K562 (cell line): ENCODE results near the gene R3HDM2. TPM values are rescaled to one million over a fixed set of nuclear protein-coding genes. Genes with fewer than 3 reads are reported as not detected.

Experiments
- AFF4 ChIP-seq: sonication (generic); formaldehyde crosslinking; IDR thresholded peaks from 2 replicates; pipeline ENCODE4 v1.8.0; 2023; ENCODE audit warnings: mild to moderate bottlenecking, missing genetic modification reagents
- ELK3 ChIP-seq: fragments of 450-650 bp; formaldehyde crosslinking; IDR thresholded peaks from 2 replicates; pipeline ENCODE4 v1.4.0; 2020; ENCODE audit warnings: mild to moderate bottlenecking
- HDAC6 ChIP-seq: IDR thresholded peaks from 2 replicates; pipeline ENCODE4 v1.6.1; 2012; ENCODE audit warnings: low read depth, mild to moderate bottlenecking, control low read depth, inconsistent platforms, low read length, moderate library complexity
- HEY1 ChIP-seq: fragments of 250-450 bp; sonication (Bioruptor Pico); IDR thresholded peaks from 2 replicates; pipeline ENCODE4 v1.5.0; 2020; ENCODE audit warnings: mild to moderate bottlenecking, moderate library complexity, borderline replicate concordance
- NR1H2 ChIP-seq: sonication (generic); formaldehyde crosslinking; IDR thresholded peaks from 2 replicates; pipeline ENCODE4 v1.4.0; 2020; ENCODE audit warnings: mild to moderate bottlenecking, missing genetic modification reagents
- POLR3A ChIP-seq: IDR thresholded peaks from 2 replicates; pipeline ENCODE4 v1.6.1; 2011; ENCODE audit warnings: borderline replicate concordance, mild to moderate bottlenecking, moderate library complexity; ENCODE audit not compliant: insufficient read length, insufficient read depth; ENCODE audit errors: extremely low read depth
- PTBP1 ChIP-seq: fragments of 200-400 bp; formaldehyde crosslinking; IDR thresholded peaks from 2 replicates; pipeline ENCODE4 v1.6.1; 2017; ENCODE audit warnings: low read depth, low read length
- RBM25 ChIP-seq: fragments of 200-400 bp; formaldehyde crosslinking; IDR thresholded peaks from 2 replicates; pipeline ENCODE4 v1.6.1; 2018; ENCODE audit warnings: low read length, low read depth, moderate library complexity; ENCODE audit not compliant: severe bottlenecking
- TAF7 ChIP-seq: fragments of 450-650 bp; IDR thresholded peaks from 2 replicates; pipeline ENCODE4 v1.6.1; 2016; ENCODE audit warnings: missing genetic modification characterization, missing compliant biosample characterization
- TOE1 ChIP-seq, 2 experiments: fragments of 450-650 bp in 1 of 2; sonication (generic) in 1 of 2; formaldehyde crosslinking in 1 of 2; IDR thresholded peaks; 2 replicates each; pipeline versions ENCODE4 v1.7.1 to v1.8.0; 2016 to 2022; ENCODE audit warnings: borderline replicate concordance in 2 of 2, mild to moderate bottlenecking in 2 of 2, antibody characterized with exemption in 1 of 2, inconsistent platforms in 1 of 2, low read depth in 1 of 2, missing genetic modification reagents in 1 of 2, moderate library complexity in 1 of 2
- ZNF668 ChIP-seq: fragments of 250-450 bp; sonication (Bioruptor Pico); IDR thresholded peaks from 2 replicates; pipeline ENCODE4 v1.8.0; 2022; ENCODE audit warnings: mild to moderate bottlenecking, inconsistent platforms
- polyA plus RNA-seq, 8 experiments: library from polyadenylated mRNA; depleted of rRNA in 4 of 8; stranded (reverse) in 5 of 8; unstranded in 3 of 8; fragments of >200 nt; fragmentation: Nextera tagmentation in 2 of 8; fragmentation: Illumina TruSeq in 1 of 8; extraction: Ambion mirVana in 2 of 8; extraction: Trizol in 1 of 8; gene quantifications; 2 replicates each; pipeline versions ENCODE4 v1.2.1 to v1.2.3, GENCODE V29; 2011 to 2014; ENCODE audit warnings: inconsistent platforms in 1 of 8, missing spikeins in 1 of 8
- total RNA-seq, 7 experiments: library from RNA; depleted of rRNA in 6 of 7; stranded (reverse); fragments of >200 nt in 6 of 7; fragmentation: Illumina TruSeq in 2 of 7; extraction: Trizol in 2 of 7; gene quantifications; 2 replicates each; pipeline versions ENCODE4 v1.2.1 to v1.2.3, GENCODE V29; 2011 to 2021; ENCODE audit warnings: low replicate concordance in 1 of 7

Gene R3HDM2
- total and polyA plus RNA-seq, 9 of the 15 experiments (the other 6 are each of a cell fraction or from before 2014, with no cell fraction given), result 3.3 to 18.8 (median 9.0) TPM

DNA sequence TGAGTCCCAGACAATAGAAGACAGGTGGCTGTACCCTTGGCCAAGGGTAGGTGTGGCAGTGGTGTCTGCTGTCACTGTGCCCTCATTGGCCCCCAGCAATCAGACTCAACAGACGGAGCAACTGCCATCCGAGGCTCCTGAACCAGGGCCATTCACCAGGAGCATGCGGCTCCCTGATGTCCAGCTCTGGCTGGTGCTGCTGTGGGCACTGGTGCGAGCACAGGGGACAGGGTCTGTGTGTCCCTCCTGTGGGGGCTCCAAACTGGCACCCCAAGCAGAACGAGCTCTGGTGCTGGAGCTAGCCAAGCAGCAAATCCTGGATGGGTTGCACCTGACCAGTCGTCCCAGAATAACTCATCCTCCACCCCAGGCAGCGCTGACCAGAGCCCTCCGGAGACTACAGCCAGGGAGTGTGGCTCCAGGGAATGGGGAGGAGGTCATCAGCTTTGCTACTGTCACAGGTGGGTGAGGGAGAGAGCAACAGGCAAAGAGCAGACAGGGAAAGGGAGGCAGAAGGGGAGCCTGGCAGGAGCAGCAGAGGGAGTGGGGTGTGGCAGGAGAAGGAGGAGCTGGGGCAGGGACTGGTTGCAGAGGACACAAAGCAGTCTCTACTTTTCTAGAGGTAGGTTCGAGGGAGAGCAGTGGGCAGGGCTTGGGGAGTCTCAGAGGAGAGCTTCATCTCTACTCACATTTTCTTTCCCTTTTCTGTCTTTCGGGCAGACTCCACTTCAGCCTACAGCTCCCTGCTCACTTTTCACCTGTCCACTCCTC lies 24.7 kb upstream of the R3HDM2 start (continued):
- TF ChIP-seq NR1H2 (CRISPR knock-in tag) (no peak), TAF7 (tag) (peak; percentile 58; the same call in 1 of the 2 replicates), TOE1 (IDR thresholded peaks at IDR 0.05; ENCODE audit: borderline replicate concordance) (no peak), TOE1 (CRISPR knock-in tag; IDR thresholded peaks at IDR 0.05; ENCODE audit: borderline replicate concordance, low read depth) (0 out of 2 replicates have a peak, but pooled peaks have one; percentile 34), POLR3A (no peak), AFF4 (CRISPR knock-in tag) (peak; percentile 1; the same call in 1 of the 2 replicates), ELK3 (CRISPR knock-in tag) (no peak), HDAC6 (no peak), RBM25 (no peak), ZNF668 (CRISPR knock-in tag) (0 out of 2 replicates have a peak, but pooled peaks have one; percentile 41), HEY1 (CRISPR knock-in tag) (no peak), PTBP1 (no peak)
